ENCODE measurements around the gene INS. TPM values are rescaled to one million over a fixed set of nuclear protein-coding genes. Genes with fewer than 3 reads are reported as not detected.

Gene INS
- total and polyA plus RNA-seq, 2 of the 13 experiments (the other 11 are each of a cell fraction or from before 2014, with no cell fraction given): not detected

- TF ChIP-seq ZNF446 (CRISPR knock-in tag; IDR thresholded peaks at IDR 0.05) (no peak), ZKSCAN5 (CRISPR knock-in tag; IDR thresholded peaks at IDR 0.05) (no peak), FOXA3 (CRISPR knock-in tag; IDR thresholded peaks at IDR 0.05) (no peak), POLR2AphosphoS5 (IDR thresholded peaks at IDR 0.05; ENCODE audit: low read depth, low read length) (peak; percentile 57), ZNF296 (CRISPR knock-in tag; conservative IDR thresholded peaks at IDR 0.05) (no peak), SALL2 (CRISPR knock-in tag; IDR thresholded peaks at IDR 0.05) (no peak), SMAD9 (CRISPR knock-in tag; IDR thresholded peaks at IDR 0.05) (no peak), CBX5 (CRISPR knock-in tag; IDR thresholded peaks at IDR 0.05; ENCODE audit: borderline replicate concordance) (no peak), FLYWCH1 (CRISPR knock-in tag; IDR thresholded peaks at IDR 0.05) (no peak; the same call in 1 of the 2 replicates), THAP9 (CRISPR knock-in tag; IDR thresholded peaks at IDR 0.05; ENCODE audit: borderline replicate concordance) (no peak), FOXC1 (CRISPR knock-in tag; IDR thresholded peaks at IDR 0.05; ENCODE audit: borderline replicate concordance) (0 out of 2 replicates have a peak, but pooled peaks have one; percentile 56), TP53 (CRISPR knock-in tag; conservative IDR thresholded peaks at IDR 0.05) (no peak; the same call in 1 of the 2 replicates), ZNF281 (CRISPR knock-in tag; IDR thresholded peaks at IDR 0.05; ENCODE audit: borderline replicate concordance) (no peak), SAFB2 (CRISPR knock-in tag; IDR thresholded peaks at IDR 0.05; ENCODE audit: borderline replicate concordance, low read depth) (peak; percentile 9; the same call in 1 of the 2 replicates), SRSF9 (IDR thresholded peaks at IDR 0.05; ENCODE audit: borderline replicate concordance, insufficient read depth, low read depth, low read length, poor library complexity, severe bottlenecking) (no peak), CSRNP1 (CRISPR knock-in tag; IDR thresholded peaks at IDR 0.05) (no peak), BATF2 (CRISPR knock-in tag; IDR thresholded peaks at IDR 0.05) (no peak), ATF4 (CRISPR knock-in tag; IDR thresholded peaks at IDR 0.05) (no peak; a peak in 1 of 4 replicates), NFATC3 (CRISPR knock-in tag; IDR thresholded peaks at IDR 0.05) (no peak), MBD4 (IDR thresholded peaks at IDR 0.05; ENCODE audit: borderline replicate concordance, low read length) (no peak), ZNF331 (CRISPR knock-in tag; IDR thresholded peaks at IDR 0.05) (no peak)
Measured at GRCh38 chr11:2130881-2131352, 30.1 kb downstream of the INS start (continued).

Data from HepG2 (cell line).